SIG-M5 (cell line): ENCODE results near the gene APC.
A peak's percentile ranks its signal among the peaks of the same experiment; 100 is the strongest.

Source experiments
- DNase-seq: peaks from one replicate; lab custom pipeline; 2025; lab: John Stamatoyannopoulos, UW

APC gene

DNA sequence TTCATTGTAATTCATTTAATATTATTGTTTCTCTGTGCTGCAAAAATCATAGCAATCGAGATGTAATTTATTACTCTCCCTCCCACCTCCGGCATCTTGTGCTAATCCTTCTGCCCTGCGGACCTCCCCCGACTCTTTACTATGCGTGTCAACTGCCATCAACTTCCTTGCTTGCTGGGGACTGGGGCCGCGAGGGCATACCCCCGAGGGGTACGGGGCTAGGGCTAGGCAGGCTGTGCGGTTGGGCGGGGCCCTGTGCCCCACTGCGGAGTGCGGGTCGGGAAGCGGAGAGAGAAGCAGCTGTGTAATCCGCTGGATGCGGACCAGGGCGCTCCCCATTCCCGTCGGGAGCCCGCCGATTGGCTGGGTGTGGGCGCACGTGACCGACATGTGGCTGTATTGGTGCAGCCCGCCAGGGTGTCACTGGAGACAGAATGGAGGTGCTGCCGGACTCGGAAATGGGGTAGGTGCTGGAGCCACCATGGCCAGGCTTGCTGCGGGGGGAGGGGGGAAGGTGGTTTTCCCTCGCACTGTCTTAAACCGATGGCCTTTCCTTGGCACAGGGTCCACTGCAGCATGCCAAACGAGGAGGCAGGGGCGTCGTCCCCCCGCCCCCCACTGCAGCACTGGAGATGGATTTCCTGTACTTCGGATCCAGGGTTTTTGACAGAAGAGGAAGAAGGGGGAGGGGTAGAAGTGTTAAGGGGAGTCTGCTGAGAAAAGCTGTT lies at the start of gene APC:
APC (plus strand) TSS at position 423 of the 728 bp plus-strand sequence. CDS start 17,006 bp downstream, outside the sequence.
- peak; percentile 65 for DNase-seq

DNA sequence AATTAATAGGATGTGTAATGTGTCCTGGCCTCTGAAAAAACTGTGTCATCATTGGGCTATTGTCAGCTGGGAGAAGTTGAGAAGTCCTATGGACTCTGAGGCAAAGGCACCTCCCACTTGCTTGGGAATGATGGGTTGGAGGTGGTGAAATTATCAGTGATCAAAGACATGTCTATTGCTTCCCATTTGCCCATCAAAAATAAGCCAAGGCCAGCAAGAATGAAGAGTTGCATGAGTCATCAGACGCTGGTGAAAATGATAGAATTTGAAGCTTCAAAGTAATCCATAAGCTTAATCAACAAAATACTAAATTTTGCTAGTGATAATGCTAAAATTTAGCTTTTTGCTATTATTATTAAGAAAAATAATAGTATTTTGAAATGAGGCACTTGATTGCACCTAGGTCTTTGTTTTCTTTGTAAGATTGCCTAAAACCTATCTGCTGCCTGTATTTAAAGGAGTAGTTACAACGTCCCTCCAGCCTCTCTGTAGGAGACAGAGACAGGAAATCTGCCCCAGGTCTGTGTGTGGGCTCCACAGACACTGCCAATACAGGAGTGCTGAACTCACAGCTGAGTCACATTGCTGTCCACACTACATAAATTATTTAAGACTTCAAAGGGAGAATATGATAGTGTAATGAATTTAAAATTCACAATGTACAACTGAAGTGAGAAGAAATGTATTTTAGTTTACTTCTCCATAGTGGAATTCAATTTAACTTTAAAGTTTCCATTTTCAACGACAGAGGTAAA lies 48.4 kb upstream of the APC start:
- DNase-seq, result no peak

DNA sequence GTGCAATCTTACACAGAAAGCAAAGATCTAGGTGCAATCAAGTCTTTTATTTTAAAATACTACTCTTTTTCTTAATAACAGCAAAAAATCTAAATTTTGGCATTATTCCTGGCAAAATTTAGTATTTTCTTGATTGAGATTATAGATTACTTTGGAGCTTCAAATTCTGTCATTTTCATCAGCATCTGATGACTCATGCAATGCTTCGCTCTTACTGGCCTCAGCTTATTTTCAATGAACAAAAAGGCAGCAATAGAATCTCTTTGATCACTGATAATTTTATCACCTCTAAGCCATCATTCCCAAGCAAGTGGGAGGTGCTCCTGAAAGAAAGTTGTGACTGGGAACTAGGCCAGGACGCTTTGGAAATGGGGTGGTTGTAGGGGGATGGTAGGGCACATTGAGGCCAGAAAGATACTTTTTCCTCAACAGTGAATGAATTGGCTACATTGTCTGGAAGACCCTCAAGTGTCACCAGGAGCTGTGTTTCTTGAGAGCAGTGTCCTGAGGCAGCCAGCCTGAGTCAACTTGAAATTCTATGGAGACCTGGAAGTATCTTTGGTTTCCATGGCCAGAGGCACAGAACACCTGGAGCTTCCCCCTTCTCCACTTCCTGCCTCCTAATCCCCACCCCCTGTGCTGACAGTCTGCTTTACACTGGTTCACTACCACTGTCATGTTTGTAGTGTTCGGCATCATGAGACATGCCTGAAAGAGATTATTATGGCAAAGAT lies 46.9 kb upstream of the APC start:
- DNase-seq, result no peak

DNA sequence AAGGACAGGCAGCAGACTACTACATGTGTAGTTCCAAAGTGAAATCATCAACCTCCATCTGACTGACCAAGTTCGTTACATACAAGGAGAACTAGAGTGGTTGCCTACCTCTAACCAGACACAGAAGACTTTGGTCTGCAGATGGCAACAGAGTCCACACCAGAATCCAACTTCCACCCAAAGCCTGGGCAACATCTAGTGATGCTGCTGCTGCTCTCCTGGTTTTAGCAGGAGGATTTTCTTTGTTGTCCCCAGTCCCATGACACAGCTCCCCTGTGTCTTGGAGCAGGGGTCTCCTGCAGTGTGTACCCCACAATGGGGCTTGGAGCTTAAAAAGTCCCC lies 46.4 kb upstream of the APC start:
- DNase-seq, result no peak

DNA sequence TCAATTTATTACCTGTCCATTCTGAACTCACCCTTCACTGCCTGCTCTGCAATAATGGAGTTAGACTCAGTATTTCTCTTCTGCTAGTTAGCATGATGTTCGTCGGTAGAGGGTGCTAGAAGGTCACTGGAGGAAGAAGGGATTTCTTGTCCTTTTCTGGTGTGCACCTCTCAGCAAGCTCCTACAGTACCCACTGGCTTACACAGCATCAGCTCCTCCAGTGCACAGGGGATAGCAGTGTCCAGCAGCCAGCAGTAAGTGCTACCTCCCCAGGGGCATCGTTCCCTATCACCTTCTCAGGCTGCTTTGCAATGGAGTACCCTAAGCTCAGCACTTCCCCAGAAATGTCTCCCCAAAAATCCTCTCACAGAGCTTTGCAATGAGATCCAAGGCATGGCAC lies 45.9 kb upstream of the APC start:
- no peak for DNase-seq

DNA sequence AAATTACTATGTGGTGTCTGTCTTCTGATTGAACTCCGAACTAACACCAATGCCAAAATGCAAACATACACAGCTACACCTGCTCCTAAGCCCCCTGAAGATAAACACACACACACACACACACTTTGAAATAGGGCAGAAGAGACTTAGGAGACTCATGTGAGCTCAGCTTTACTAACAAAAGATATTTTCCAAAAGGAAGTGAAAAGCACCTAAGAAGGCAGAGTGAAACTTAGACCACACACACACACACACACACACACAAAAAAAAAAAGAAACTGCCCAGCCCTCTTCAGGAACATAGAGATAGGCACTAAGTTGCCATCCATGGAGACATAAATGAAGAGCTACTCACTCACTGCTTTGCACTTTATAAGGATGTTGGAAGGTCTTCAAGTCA lies 45.2 kb upstream of the APC start:
- DNase-seq, result no peak

DNA sequence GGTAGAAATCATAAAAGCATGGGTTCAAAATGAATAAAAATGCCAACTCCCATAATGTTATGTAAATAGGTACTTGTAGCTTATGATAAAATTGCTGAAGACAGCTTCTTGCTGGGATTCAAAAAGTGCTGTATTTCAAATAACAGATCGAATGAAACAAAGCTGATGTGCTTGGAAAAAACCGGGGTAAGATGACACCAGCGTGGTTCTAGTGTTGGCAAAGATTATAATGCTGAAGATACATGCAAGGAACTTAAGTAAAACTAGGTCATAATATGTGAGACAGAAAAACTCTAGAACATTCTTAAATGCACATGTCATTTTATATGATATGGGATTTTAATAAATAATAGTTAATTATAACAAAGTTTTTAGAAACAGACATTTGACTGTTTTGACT lies 44.4 kb upstream of the APC start:
- no peak for DNase-seq

DNA sequence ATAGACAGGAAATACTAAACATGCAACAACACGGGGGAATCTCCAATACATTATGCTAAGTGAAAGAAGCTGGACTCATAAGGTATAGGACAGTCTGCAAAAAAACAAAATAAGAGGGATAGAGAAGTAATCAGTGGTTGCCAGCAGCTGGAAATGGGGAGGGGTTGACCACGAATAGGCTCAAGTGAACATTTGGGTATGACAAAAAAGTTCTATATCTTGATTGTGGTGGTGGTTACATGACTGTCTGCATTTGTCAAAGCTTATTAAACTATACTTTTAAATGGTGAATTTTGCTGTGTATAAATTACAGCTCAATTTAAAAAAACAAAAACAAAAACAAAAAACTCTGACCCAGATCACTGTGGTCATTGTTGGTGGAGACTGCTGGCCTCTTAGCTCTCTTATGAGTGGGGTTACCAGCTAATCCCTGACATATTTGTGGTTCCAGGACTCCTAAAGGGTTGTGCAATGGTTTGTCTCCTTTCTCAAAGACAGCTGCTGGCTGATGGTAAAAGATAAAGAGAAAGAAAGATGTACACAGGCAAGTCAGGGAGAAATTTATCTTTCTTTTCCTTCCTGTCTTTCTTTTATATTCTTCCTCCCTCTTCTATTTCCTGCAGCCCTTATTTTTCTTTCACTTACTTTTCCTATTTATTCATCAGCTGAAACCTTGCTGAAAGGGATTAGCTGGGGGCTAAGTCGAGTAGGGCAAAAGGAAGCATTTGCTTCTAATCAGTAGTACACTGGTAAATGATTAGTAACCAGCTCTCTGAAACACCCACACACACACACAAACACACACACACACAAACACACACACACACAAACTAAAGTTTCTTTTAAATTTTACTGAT lies 42.6 kb upstream of the APC start:
- DNase-seq, result no peak

DNA sequence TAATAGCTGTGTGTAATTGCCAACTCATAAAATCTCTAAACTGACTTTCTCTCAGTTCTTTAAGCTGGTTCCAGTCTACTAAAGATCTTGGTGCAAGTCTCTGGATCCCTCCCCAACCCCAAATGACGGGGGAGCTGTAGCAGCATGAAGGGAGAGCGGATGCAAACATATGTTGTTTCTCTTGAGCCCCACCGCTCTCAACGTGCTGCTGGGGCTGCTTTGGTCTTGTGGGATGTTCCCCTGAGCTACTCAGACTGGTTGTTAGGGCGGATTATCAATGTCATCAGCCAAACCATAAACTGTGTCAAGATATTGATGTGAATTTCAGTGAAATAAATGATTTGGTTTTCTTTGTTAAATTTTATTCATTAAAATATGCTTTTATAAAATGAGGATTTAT lies 40.9 kb upstream of the APC start:
- no peak for DNase-seq

DNA sequence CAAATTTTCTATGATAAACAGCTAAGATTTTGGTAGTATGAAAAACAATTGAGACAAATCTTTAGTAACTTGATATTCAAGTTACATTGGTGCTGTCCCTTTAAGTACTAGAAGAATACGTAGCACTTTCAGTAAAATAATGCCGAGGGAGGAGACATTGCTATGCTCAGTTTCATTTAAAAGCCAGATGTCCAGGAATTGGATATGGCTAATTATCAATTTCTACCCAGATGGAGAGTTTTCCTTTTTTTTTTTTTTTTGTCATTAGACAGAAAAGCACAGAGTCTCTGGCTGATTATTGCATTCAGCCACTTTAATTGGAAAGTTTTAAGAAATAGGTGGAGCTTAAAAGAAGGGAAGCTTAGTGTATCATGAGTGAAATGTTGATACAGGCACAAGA lies 40.4 kb upstream of the APC start:
- no peak for DNase-seq

DNA sequence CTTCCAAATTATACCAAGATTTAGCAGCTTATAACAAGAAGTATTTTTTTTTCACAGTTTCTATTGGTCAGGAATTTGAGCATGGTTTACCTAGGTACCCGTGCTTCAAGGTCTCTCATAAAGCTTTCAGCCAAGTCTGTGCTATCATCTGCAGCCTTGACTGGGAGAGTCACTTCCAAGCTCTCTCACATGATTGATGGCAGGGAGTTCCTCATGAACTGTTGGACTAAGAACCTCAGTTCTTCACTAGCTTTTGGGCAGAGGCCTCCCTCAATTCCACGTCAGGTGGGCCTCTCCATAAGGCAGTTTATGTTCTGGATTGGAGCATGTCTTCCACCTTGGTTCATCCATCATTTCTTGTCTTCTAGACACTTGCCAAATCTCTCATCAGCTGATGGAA lies 39.9 kb upstream of the APC start:
- no peak for DNase-seq

DNA sequence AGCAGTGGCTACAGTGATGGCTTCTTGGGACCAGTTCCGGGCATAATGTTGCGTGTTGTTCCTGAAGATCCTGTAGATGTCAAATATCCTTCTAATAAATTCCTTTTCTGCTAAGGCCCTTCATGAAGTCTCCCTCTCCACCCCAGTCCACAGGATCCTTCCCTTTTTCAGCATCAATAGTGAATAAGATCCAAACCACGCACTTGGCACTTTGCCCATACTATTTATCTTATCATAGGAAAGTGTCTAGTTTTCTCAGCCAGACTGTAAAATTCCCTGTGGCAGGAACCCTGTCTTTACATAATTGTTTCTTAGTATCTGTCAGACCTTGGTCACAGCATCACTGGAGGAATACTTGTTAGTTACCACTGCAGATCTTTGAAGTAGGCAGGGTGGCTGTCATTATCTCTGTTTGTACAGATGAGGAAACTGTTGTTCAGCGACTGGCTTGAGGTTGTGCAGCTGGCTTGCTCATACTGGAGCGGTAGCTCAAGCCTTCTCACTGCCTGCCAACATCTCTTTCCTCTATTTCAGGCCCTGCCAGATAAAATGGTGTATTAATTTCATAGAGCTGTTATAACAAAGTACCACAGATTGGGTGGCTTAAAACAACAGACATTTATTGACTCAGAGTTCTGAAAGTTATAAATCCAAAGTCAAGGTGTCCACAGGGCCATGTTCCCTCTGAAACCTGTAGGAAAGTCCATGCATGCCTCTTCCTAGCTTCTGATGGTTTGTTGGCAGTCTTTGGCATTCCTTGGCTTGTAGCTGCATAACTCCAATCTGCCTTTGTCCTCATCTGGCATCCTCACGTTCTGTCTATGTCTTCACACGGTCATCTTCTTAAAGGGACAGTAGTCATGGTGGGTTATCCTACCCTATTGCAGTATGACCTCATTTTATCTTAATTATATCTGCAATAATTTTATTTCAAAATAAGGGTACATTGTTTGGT lies 33.5 kb upstream of the APC start:
- DNase-seq, result peak; percentile 9

DNA sequence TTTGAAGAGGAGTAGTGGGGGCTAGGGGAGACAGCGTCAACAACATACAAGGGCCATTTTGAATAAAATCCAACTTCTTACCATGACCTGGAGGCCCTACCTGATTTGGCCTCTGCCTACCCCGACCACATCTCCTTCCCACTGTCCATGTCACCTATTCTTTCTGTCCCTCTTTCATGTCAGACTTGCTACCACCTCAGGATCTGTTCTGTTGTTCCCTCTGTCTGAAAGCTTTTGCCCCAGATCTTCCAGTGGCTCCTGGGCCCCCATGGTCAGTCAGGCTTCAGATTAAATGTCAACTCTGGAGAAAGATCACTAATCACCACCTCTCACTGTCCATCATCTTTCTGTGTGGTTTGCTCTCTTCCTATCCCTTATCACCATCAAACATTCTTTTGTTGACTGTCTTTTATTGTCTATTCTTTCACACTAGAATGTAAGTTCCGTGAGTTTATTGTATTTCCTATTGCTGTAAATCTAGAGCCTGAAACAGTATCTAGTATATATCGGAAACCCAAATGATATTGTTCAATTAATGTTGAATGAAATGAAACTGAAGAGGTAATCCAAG lies 31.2 kb upstream of the APC start:
- DNase-seq, result no peak

DNA sequence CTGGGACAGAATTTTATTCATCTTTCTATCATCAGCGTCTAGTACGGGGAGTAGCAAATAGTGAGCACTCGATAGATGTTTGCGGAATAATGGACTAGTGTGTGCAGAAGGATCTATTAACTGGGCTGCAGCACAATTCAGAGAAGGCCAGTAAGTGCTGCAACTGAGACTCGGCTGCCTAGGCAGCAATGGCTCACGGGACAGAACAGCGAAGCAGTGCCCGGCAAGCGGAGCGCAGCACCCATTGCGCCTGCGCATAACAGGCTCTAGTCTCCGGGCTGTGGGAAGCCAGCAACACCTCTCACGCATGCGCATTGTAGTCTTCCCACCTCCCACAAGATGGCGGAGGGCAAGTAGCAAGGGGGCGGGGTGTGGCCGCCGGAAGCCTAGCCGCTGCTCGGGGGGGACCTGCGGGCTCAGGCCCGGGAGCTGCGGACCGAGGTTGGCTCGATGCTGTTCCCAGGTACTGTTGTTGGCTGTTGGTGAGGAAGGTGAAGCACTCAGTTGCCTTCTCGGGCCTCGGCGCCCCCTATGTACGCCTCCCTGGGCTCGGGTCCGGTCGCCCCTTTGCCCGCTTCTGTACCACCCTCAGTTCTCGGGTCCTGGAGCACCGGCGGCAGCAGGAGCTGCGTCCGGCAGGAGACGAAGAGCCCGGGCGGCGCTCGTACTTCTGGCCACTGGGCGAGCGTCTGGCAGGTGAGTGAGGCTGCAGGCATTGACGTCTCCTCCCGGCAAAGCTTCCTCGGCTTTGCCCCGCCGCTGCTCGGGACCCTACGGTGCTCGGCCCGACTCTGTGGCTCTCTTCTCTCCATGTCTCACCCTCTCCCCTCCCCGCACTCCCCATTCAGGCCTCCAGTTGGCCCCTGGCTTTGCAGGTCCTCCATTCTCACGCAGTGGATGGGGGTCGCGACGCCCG lies 30.2 kb upstream of the APC start:
- DNase-seq, result peak; percentile 66

DNA sequence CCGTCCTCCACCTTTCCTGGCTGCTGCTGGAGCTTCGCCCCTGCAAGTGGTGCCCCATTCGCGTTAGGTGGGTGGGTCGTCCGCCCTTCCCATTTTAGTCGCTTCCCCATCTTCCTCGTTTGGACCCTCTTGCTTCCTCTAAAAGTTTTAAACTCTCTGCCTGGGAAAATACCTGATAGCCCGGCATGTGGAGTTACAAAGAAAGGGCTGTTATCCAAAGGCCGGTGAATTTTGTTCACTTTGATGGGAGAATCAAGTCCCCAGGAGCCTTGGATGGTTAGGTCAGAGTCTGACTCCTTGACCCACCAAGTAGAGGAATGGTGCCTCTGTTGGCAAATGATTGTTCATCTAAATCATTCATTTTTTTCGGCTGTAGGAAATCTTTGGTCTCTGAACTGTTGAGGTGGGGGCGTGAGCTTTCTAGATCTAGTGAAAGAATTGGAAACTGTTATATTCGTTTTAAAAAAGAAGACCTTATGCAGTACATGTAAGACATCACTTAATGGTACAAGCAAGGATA lies 29.5 kb upstream of the APC start:
- DNase-seq, result no peak

DNA sequence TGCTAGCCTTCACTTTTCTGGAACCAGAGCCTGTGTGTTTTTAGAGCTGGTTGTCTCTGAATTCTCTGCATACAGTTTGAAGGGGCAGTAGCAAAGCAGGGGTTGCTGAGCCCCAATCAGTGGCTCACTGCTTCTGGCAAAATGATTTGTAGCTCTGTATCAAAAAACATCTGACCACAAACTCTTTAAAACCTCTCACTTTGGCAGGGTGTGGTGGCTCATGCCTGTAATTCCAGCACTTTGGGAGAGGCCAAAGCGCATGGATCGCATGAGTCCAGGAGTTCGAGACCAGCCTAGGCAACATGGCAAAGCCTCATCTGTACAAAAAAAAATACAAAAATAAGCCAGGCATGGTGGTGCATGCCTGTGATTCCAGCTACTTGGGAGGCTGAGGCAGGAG lies 28.3 kb upstream of the APC start:
- no peak for DNase-seq

DNA sequence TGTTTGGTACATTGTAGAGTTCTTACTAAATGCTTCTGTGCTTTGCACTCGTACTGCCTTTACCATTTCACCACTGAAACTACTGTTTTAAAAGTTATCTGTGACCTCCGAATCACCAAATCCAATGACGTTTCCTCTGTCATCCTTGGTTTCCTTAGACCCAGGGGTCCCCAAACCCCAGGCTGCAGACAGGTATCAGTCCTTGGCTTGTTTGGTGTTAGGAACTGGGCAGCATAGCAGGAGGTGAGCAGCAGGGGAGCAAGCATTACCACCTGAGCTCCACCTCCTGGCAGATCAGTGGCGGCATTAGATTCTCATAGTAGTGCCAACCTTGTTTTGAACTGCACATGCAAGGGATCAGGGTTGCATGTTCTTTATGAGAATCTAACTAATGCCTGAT lies 26.8 kb upstream of the APC start:
- no peak for DNase-seq

DNA sequence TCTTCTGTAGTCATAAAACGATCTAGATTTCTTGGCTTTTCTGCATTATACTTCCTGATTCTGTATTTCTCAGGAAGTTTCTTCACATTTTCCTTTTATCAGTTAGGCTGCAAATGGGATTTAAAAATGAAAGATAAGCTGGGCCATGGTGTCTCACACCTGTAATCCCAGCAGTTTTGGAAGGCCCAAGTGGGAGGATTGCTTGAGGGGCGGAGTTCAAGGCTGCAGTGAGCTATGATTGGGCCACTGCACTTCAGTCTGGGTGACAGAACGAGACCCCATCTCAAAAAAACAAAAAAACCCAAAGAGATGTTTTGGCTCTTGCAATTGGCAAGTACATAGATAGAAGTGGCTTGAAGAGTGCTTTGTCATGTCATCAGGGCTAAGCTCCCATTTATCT lies 26.2 kb upstream of the APC start:
- DNase-seq, result no peak

DNA sequence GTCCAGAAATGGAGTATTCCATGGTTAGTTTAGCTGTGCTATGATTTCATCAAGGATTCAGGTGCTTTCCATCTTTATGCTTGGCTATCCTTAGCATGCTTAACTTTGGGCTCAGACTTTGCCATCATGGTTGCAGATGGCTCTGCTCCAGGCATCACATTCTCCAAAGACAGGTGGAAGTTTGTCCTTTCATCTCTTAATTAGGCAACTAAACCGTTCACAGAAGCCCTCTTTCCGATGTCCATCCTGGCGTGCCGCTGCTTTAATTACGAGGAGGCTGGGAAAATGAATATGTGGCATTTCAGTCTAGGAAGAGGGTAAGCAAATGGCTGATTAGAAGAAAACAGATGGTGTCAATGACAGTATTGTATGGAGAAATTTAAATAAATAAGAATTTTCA lies 24.5 kb upstream of the APC start:
- DNase-seq, result no peak
